HepG2 (cell line): Measurements from ENCODE around the gene KLF11. TPM values are rescaled to one million over a fixed set of nuclear protein-coding genes. Genes with fewer than 3 reads are reported as not detected.

Source experiments
- ATAC-seq: fragments of 200-7000 bp; cut with Tn5 transposase; 3 replicates; pipeline ENCODE4 v1.9.1; 2020; ENCODE audit warnings: mild to moderate bottlenecking, moderate library complexity
- BruUV-seq: library from RNA; stranded (reverse); fragments of 400-500 nt; replicated peaks from 2 replicates; lab custom pipeline; 2021; lab: Mats Ljungman, UMichigan
- CTCF ChIA-PET: fragments of 300-600 bp; formaldehyde crosslinking; extraction: SDS; loops from one replicate; lab custom pipeline; 2021; ENCODE audit warnings: low total read pairs, inconsistent platforms, low intra/inter-chr PET ratio; lab: Yijun Ruan, JAX
- POLR2A ChIA-PET: fragments of 350-600 bp; sonication (Branson Sonifier 250); formaldehyde crosslinking; loops from one replicate; lab custom pipeline; 2020; ENCODE audit warnings: antibody characterized with exemption, inconsistent platforms; lab: Yijun Ruan, JAX
- DNase-seq: peaks from one replicate; pipeline ENCODE4 v3.0.0-alpha.2; 2015; ENCODE audit warnings: low spot score
- FAIRE-seq: peaks from 3 replicates; lab custom pipeline; 2011; peaks lifted over from hg19 to GRCh38; lab: Jason Lieb, UNC
- H2AFZ ChIP-seq: one replicate; pipeline ENCODE4 v1.6.1; 2011; ENCODE audit warnings: low read length, inconsistent platforms
- H3K27ac ChIP-seq: fragments of 300-600 bp; 3 replicates; pipeline ENCODE4 v1.8.0; 2011; ENCODE audit warnings: mixed run types, mild to moderate bottlenecking, mixed read lengths, low read length, inconsistent platforms; ENCODE audit not compliant: insufficient read depth; ENCODE audit errors: extremely low read length
- H3K27me3 ChIP-seq, 2 experiments: fragments of 200-600 bp in 1 of 2; 2 replicates in 1 of 2; 3 replicates in 1 of 2; pipeline versions ENCODE4 v1.6.0 to v1.8.0; 2011; ENCODE audit warnings: low read length in 2 of 2, mild to moderate bottlenecking in 2 of 2, moderate library complexity in 2 of 2, inconsistent platforms in 1 of 2; ENCODE audit not compliant: insufficient read depth in 2 of 2, control insufficient read depth in 1 of 2
- H3K36me3 ChIP-seq, 2 experiments: fragments of 200-600 bp in 1 of 2; replicated peaks in 1 of 2; 2 replicates in 1 of 2; 3 replicates in 1 of 2; pipeline versions ENCODE4 v1.5.1 to v1.8.0; 2011; ENCODE audit warnings: low read length in 2 of 2, inconsistent platforms in 1 of 2; ENCODE audit not compliant: insufficient read depth in 2 of 2, control insufficient read depth in 1 of 2
- H3K4me1 ChIP-seq: 2 replicates; pipeline ENCODE4 v1.5.1; 2012; ENCODE audit warnings: low read length, inconsistent platforms; ENCODE audit not compliant: insufficient read depth
- H3K4me2 ChIP-seq: 2 replicates; pipeline ENCODE4 v1.6.0; 2011; ENCODE audit warnings: low read depth, low read length, inconsistent platforms
- H3K4me3 ChIP-seq, 3 experiments: fragments of 200-600 bp in 1 of 3; sonication (generic), shearing (Covaris generic) in 1 of 3; replicated peaks in 1 of 3; 2 replicates each; pipeline ENCODE4 v1.5.1; 2011 to 2016; ENCODE audit warnings: low read length in 3 of 3, inconsistent platforms in 2 of 3, low read depth in 2 of 3, mild to moderate bottlenecking in 2 of 3, control low read depth in 1 of 3, mixed read lengths in 1 of 3; ENCODE audit not compliant: insufficient read depth in 1 of 3
- H3K79me2 ChIP-seq: one replicate; pipeline ENCODE4 v1.6.1; 2011; ENCODE audit warnings: low read length, inconsistent platforms; ENCODE audit not compliant: insufficient read depth
- H3K9ac ChIP-seq: 2 replicates; pipeline ENCODE4 v1.6.0; 2011; ENCODE audit warnings: mild to moderate bottlenecking, low read depth, low read length, inconsistent platforms; ENCODE audit not compliant: insufficient read depth
- H3K9me3 ChIP-seq: 2 replicates; pipeline ENCODE4 v1.5.1; 2012; ENCODE audit warnings: mild to moderate bottlenecking, low read length
- H4K20me1 ChIP-seq: 2 replicates; pipeline ENCODE4 v1.6.0; 2011; ENCODE audit warnings: inconsistent platforms, mild to moderate bottlenecking, low read length, moderate library complexity; ENCODE audit not compliant: insufficient read depth
- CEBPB ChIP-seq: IDR thresholded peaks from 2 replicates; pipeline ENCODE4 v1.6.1; 2011; ENCODE audit warnings: low read depth, low read length, improper control_type of control experiment, borderline replicate concordance
- HMGXB4 ChIP-seq, 2 experiments: sonication (generic) in 1 of 2; formaldehyde crosslinking in 1 of 2; IDR thresholded peaks; 2 replicates each; pipeline versions ENCODE4 v1.4.0 to v1.6.1; 2018 to 2020; ENCODE audit warnings: missing genetic modification reagents in 2 of 2, borderline replicate concordance in 1 of 2, low read depth in 1 of 2, mild to moderate bottlenecking in 1 of 2, missing biosample characterization in 1 of 2
- NCOA2 ChIP-seq: sonication (generic); formaldehyde crosslinking; IDR thresholded peaks from 2 replicates; pipeline ENCODE4 v1.8.0; 2022; ENCODE audit warnings: inconsistent platforms
- ZBTB40 ChIP-seq, 2 experiments: fragments of 450-650 bp in 1 of 2; sonication (generic) in 1 of 2; formaldehyde crosslinking in 1 of 2; IDR thresholded peaks; 2 replicates each; pipeline versions ENCODE4 v1.6.1 to v1.8.0; 2016 to 2022; ENCODE audit warnings: antibody characterized with exemption in 1 of 2, mild to moderate bottlenecking in 1 of 2, missing genetic modification reagents in 1 of 2
- ZNF564 ChIP-seq: sonication (generic); formaldehyde crosslinking; IDR thresholded peaks from 2 replicates; pipeline ENCODE4 v1.8.1; 2023; ENCODE audit warnings: mild to moderate bottlenecking, missing genetic modification reagents
- ZNF605 ChIP-seq: sonication (generic); formaldehyde crosslinking; IDR thresholded peaks from 2 replicates; pipeline ENCODE4 v1.8.0; 2022; ENCODE audit warnings: mild to moderate bottlenecking, missing genetic modification reagents
- ZSCAN20 ChIP-seq: sonication (generic); formaldehyde crosslinking; IDR thresholded peaks from 2 replicates; pipeline ENCODE4 v1.4.0; 2020; ENCODE audit warnings: missing genetic modification reagents, mild to moderate bottlenecking, borderline replicate concordance
- WGBS: methylation state at CpG from one replicate; pipeline ENCODE4 v1.1.6; 2017; ENCODE audit warnings: low lambda C conversion rate; 5-methylcytosine and 5-hydroxymethylcytosine counted together
- in situ Hi-C: cut with HindIII; loops from 2 replicates; pipeline ENCODE4 v1.10.0; 2017; ENCODE audit warnings: low pct_unique_long_range_greater_than_20kb; ENCODE audit not compliant: extremely low pct_ligation_motif_present
- intact Hi-C: fragments of 100-400 bp; cut with micrococcal nuclease; formaldehyde crosslinking; loops from one replicate; pipeline ENCODE4 v1.10.0; 2022; ENCODE audit not compliant: unreplicated experiment
- polyA plus RNA-seq, 8 experiments: library from polyadenylated mRNA; depleted of rRNA in 3 of 8; stranded (reverse) in 7 of 8; unstranded in 1 of 8; fragments of >200 nt; fragmentation: Illumina TruSeq in 4 of 8; extraction: Trizol in 4 of 8; gene quantifications; 2 replicates each; pipeline versions ENCODE4 v1.2.1 to v1.2.3, GENCODE V29; 2011 to 2016; ENCODE audit warnings: low read depth in 4 of 8, missing spikeins in 1 of 8, mixed read lengths in 1 of 8; ENCODE audit not compliant: insufficient read depth in 1 of 8
- total RNA-seq, 5 experiments: library from RNA; depleted of rRNA; stranded (reverse); fragments of >200 nt; fragmentation: Illumina TruSeq; extraction: Trizol; gene quantifications; 2 replicates each; pipeline ENCODE4 v1.2.3, GENCODE V29; 2016; ENCODE audit warnings: low read depth in 1 of 5

KLF11 gene
- total and polyA plus RNA-seq, 2 of the 13 experiments (the other 11 are each of a cell fraction or from before 2014, with no cell fraction given), result 2.5 to 11.8 TPM

GRCh38 chr2:10087360-10087759 lies 44.0 kb downstream of the KLF11 start (continued):
- TF ChIP-seq HMGXB4 (CRISPR knock-in tag; IDR thresholded peaks at IDR 0.05; ENCODE audit: borderline replicate concordance in 1 of 2, low read depth in 1 of 2) (0 out of 4 replicates have a peak, but pooled peaks of 1 of the 2 experiments have one; percentile 20), ZSCAN20 (CRISPR knock-in tag) (no peak), ZNF605 (CRISPR knock-in tag) (0 out of 2 replicates have a peak, but pooled peaks have one; percentile 32)
- TF ChIP-seq, all 625 proteins: peak for 5

GRCh38 chr2:10089565-10090190 lies 46.3 kb downstream of the KLF11 start:
- ChIA-PET POLR2A (no interaction called here), CTCF (no interaction called here)
- Histone ChIP-seq H3K36me3 (no peaks in the 10 kb centered on the region), H4K20me1 (no peaks in the 10 kb centered on the region), H3K27me3 (peaks cover 2 to 33% of the 10 kb centered on the region in 2 experiments), H2AFZ (no peak overlapping the region), H3K4me1 (peaks cover 26% of the 10 kb centered on the region), H3K27ac (no peak overlapping the region), H3K4me2 (no peak overlapping the region), H3K9me3 (no peaks in the 10 kb centered on the region), H3K9ac (no peak overlapping the region), H3K79me2 (no peaks in the 10 kb centered on the region), H3K4me3 (no peak overlapping the region)
- BruUV-seq, result no TSS peak
- intact Hi-C loops (no loop called here), in situ Hi-C loops (no loop called here)
- DNase-seq, result no peak
- no peak for ATAC-seq
- 0 out of 2 replicates have a peak, but pooled peaks have one; percentile 32 for TF ChIP-seq ZNF564 (CRISPR knock-in tag)
- TF ChIP-seq CEBPB, result peak; percentile 45; the same call in 1 of the 2 replicates
- peak; percentile 65 for TF ChIP-seq ZBTB40 (IDR thresholded peaks at IDR 0.05)
- peak; percentile 97 for TF ChIP-seq ZBTB40 (CRISPR knock-in tag; IDR thresholded peaks at IDR 0.05)
- no peak for TF ChIP-seq NCOA2 (CRISPR knock-in tag)
- WGBS, result 3% methylated on average over 5 of the region's 5 CpGs
- FAIRE-seq, result no peak
